OCI-LY1 (cell line): ENCODE data around the gene PARD3.
"Not testable (repeated sequence)": the region's sequence is repeated elsewhere in the genome, so short reads cannot be mapped to it uniquely, and the experiment has no call there.

Source experiments
- H2AFZ ChIP-seq: fragments of 200-600 bp; sonication (generic), shearing (Covaris generic); 2 replicates; pipeline ENCODE4 v1.6.0; 2014; ENCODE audit warnings: antibody characterized with exemption, mild to moderate bottlenecking, low read length
- H3F3A ChIP-seq: fragments of 200-600 bp; sonication (generic), shearing (Covaris generic); 2 replicates; pipeline ENCODE4 v1.6.0; 2014; ENCODE audit warnings: mild to moderate bottlenecking, antibody characterized with exemption, low read length, moderate library complexity; ENCODE audit not compliant: insufficient read depth
- H3K27ac ChIP-seq: fragments of 200-600 bp; sonication (generic); 2 replicates; pipeline ENCODE4 v1.5.1; 2014; ENCODE audit warnings: low read length, mixed run types, mild to moderate bottlenecking, low read depth; ENCODE audit not compliant: poor library complexity, severe bottlenecking
- H3K27me3 ChIP-seq: fragments of 200-600 bp; sonication (generic); 2 replicates; pipeline ENCODE4 v1.6.0; 2014; ENCODE audit warnings: antibody characterized with exemption, mild to moderate bottlenecking, low read length, moderate library complexity; ENCODE audit not compliant: insufficient read depth
- H3K36me3 ChIP-seq: fragments of 200-600 bp; sonication (generic); 2 replicates; pipeline ENCODE4 v1.6.1; 2014; ENCODE audit warnings: mild to moderate bottlenecking, antibody characterized with exemption, low read length, moderate library complexity, mixed read lengths; ENCODE audit not compliant: insufficient read depth
- H3K4me1 ChIP-seq: fragments of 200-600 bp; sonication (generic); 2 replicates; pipeline ENCODE4 v1.5.1; 2014; ENCODE audit warnings: mild to moderate bottlenecking, low read length, moderate library complexity; ENCODE audit not compliant: insufficient read depth, severe bottlenecking
- H3K4me2 ChIP-seq: fragments of 200-600 bp; sonication (generic), shearing (Covaris generic); 2 replicates; pipeline ENCODE4 v1.6.1; 2014; ENCODE audit warnings: low read length
- H3K4me3 ChIP-seq: fragments of 200-600 bp; sonication (generic); 2 replicates; pipeline ENCODE4 v1.5.1; 2014; ENCODE audit warnings: low read length, low read depth, mild to moderate bottlenecking, mixed read lengths; ENCODE audit not compliant: poor library complexity, severe bottlenecking
- H3K79me2 ChIP-seq: fragments of 200-600 bp; shearing (Covaris generic); 2 replicates; pipeline ENCODE4 v1.6.1; 2016; ENCODE audit warnings: mixed run types, low read length, mixed read lengths; ENCODE audit not compliant: insufficient read depth
- H3K9ac ChIP-seq: fragments of 200-600 bp; sonication (generic), shearing (Covaris generic); 2 replicates; pipeline ENCODE4 v1.6.1; 2014; ENCODE audit warnings: mild to moderate bottlenecking, low read length, mixed read lengths
- H3K9me2 ChIP-seq: fragments of 200-600 bp; sonication (generic), shearing (Covaris generic); 2 replicates; pipeline ENCODE4 v1.6.1; 2014; ENCODE audit warnings: low read depth, mild to moderate bottlenecking, low read length, mixed read lengths
- H3K9me3 ChIP-seq: fragments of 200-600 bp; shearing (Covaris generic); 2 replicates; pipeline ENCODE4 v1.6.1; 2014; ENCODE audit warnings: low read length, mixed read lengths
- H4K20me1 ChIP-seq: fragments of 200-600 bp; sonication (generic), shearing (Covaris generic); 2 replicates; pipeline ENCODE4 v1.6.0; 2016; ENCODE audit warnings: mild to moderate bottlenecking, low read length; ENCODE audit not compliant: insufficient read depth
- EZH2 ChIP-seq: fragments of 200-600 bp; sonication (generic), shearing (Covaris generic); IDR thresholded peaks from 2 replicates; pipeline ENCODE4 v1.8.0; 2017; ENCODE audit warnings: borderline replicate concordance, mixed run types, mild to moderate bottlenecking, antibody characterized with exemption, low read length, moderate library complexity, mixed read lengths
- TF ChIP-seq, protein P1 (sequence below): fragments of 200-600 bp; sonication (generic), shearing (Covaris generic); IDR thresholded peaks from 2 replicates; pipeline ENCODE4 v1.5.1; 2017; ENCODE audit warnings: mild to moderate bottlenecking, antibody characterized with exemption, low read length, moderate library complexity, mixed read lengths

Gene PARD3

DNA sequence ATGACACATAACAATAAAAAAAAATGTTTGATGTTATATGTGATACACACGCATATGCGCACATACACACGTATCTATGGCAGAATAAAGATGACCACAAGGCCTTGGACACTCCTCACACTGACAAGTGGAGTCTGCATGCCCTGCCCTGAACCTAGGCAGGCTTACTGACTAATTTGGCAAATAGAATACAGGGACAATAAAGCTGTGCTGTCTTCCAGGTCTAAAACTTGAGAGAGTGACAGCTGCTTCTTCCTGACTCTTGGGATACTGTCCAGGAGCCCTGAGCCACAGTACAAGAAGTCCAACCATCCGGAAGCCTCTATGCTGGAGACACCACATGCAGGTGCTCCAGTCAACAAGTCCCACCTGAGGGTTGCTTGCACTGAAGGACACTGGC lies 20.3 kb downstream of the PARD3 start:
- Histone ChIP-seq H3F3A (no peaks in the 10 kb centered on the region), H3K4me1 (no peaks in the 10 kb centered on the region), H3K36me3 (no peaks in the 10 kb centered on the region), H3K9me3 (no peaks in the 10 kb centered on the region), H3K79me2 (no peaks in the 10 kb centered on the region), H4K20me1 (no peaks in the 10 kb centered on the region), H3K27me3 (no peaks in the 10 kb centered on the region), H3K9me2 (no peaks in the 10 kb centered on the region), H3K4me3 (no peak overlapping the region), H2AFZ (no peak overlapping the region), H3K27ac (no peak overlapping the region), H3K4me2 (no peak overlapping the region), H3K9ac (no peak overlapping the region)
- TF ChIP-seq, protein P1, sequence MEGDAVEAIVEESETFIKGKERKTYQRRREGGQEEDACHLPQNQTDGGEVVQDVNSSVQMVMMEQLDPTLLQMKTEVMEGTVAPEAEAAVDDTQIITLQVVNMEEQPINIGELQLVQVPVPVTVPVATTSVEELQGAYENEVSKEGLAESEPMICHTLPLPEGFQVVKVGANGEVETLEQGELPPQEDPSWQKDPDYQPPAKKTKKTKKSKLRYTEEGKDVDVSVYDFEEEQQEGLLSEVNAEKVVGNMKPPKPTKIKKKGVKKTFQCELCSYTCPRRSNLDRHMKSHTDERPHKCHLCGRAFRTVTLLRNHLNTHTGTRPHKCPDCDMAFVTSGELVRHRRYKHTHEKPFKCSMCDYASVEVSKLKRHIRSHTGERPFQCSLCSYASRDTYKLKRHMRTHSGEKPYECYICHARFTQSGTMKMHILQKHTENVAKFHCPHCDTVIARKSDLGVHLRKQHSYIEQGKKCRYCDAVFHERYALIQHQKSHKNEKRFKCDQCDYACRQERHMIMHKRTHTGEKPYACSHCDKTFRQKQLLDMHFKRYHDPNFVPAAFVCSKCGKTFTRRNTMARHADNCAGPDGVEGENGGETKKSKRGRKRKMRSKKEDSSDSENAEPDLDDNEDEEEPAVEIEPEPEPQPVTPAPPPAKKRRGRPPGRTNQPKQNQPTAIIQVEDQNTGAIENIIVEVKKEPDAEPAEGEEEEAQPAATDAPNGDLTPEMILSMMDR, result no peak
- TF ChIP-seq EZH2, result no peak

- not testable (repeated sequence) for H3K27me3 ChIP-seq, H3K9ac ChIP-seq, H3K9me3 ChIP-seq, H3K4me2 ChIP-seq, H3K9me2 ChIP-seq, H3K79me2 ChIP-seq, H2AFZ ChIP-seq, H3K4me3 ChIP-seq, H3K27ac ChIP-seq, H4K20me1 ChIP-seq, H3K36me3 ChIP-seq, H3F3A ChIP-seq, H3K4me1 ChIP-seq
Observed at GRCh38 chr10:34793581-34793980, 21.5 kb downstream of the PARD3 start.

DNA sequence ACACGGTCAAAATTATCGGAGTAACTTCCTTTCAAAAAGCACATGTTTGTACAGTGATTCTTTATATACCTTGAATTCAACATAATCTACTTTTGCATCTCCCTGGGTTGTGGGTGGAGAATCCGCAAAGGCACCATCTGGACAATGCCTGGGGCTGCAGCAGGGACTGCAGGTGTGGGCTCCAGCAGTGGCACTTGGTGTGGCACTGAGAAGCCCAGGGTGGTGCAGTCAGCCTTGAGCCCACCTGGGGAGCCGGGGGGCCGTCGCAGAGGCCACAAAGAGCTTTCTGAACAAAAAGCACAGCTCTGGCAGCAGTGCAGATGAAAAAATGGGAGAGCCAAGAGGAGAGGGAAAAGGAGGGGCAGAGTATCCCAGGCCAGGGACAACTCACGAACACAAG lies 22.2 kb downstream of the PARD3 start:
- Histone ChIP-seq H3K79me2 (no peaks in the 10 kb centered on the region), H3K4me3 (no peak overlapping the region)
- TF ChIP-seq, protein P1, result no peak
- TF ChIP-seq EZH2, result no peak

DNA sequence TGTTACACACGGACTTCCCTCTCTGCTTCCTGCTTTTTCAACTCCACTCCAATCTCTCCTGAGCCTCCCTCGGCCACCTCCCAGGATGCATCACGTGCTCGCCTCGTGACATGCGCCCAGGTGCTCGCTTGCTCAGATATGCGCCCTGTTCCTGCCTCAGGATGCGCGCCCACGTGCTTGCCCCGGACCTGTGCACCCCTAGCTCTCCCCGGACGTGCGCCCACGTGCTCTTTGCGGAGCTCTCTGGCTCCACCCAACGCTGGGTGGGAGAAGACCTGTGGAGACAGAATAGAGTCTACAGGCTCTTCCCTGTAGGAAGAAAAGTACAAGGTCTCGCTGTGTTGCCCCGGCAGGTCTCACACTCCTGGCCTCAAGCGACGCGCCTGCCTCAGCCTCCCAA lies 23.1 kb downstream of the PARD3 start:
- H3K4me1 ChIP-seq, result no peaks in the 10 kb centered on the region
- TF ChIP-seq, protein P1, result no peak
- no peak for TF ChIP-seq EZH2

More for the DNA sequence above, 22.2 kb downstream of the PARD3 start:
- H3K9me3 ChIP-seq, result no peaks in the 10 kb centered on the region
- no peaks in the 10 kb centered on the region for H3F3A ChIP-seq
- no peaks in the 10 kb centered on the region for H3K36me3 ChIP-seq
- H3K9ac ChIP-seq, result no peak overlapping the region
- H3K4me1 ChIP-seq, result no peaks in the 10 kb centered on the region
- no peak overlapping the region for H2AFZ ChIP-seq
- no peaks in the 10 kb centered on the region for H4K20me1 ChIP-seq
- H3K9me2 ChIP-seq, result no peaks in the 10 kb centered on the region
- H3K4me2 ChIP-seq, result no peak overlapping the region
- H3K27me3 ChIP-seq, result no peaks in the 10 kb centered on the region
- H3K27ac ChIP-seq, result no peak overlapping the region

More for the DNA sequence above, 23.1 kb downstream of the PARD3 start:
- H4K20me1 ChIP-seq, result no peaks in the 10 kb centered on the region
- H3K4me2 ChIP-seq, result no peak overlapping the region
- no peaks in the 10 kb centered on the region for H3K36me3 ChIP-seq
- H3K9me3 ChIP-seq, result no peaks in the 10 kb centered on the region
- H3K27ac ChIP-seq, result no peak overlapping the region
- H3K79me2 ChIP-seq, result no peaks in the 10 kb centered on the region
- no peaks in the 10 kb centered on the region for H3K27me3 ChIP-seq
- no peaks in the 10 kb centered on the region for H3K9me2 ChIP-seq
- no peak overlapping the region for H3K9ac ChIP-seq
- H2AFZ ChIP-seq, result no peak overlapping the region
- no peaks in the 10 kb centered on the region for H3F3A ChIP-seq
- no peak overlapping the region for H3K4me3 ChIP-seq
